Activated CD8-positive, alpha-beta memory T cell treated with anti-CD3 and anti-CD28 coated beads for 24 hours (primary cell): Measurements from ENCODE around the gene SUSD6.
"Not testable (repeated sequence)": the region's sequence is repeated elsewhere in the genome, so short reads cannot be mapped to it uniquely, and the experiment has no call there.

ENCODE experiments used
- DNase-seq: peaks from one replicate; pipeline ENCODE4 v3.0.0-alpha.2; 2020

SUSD6 gene

DNA sequence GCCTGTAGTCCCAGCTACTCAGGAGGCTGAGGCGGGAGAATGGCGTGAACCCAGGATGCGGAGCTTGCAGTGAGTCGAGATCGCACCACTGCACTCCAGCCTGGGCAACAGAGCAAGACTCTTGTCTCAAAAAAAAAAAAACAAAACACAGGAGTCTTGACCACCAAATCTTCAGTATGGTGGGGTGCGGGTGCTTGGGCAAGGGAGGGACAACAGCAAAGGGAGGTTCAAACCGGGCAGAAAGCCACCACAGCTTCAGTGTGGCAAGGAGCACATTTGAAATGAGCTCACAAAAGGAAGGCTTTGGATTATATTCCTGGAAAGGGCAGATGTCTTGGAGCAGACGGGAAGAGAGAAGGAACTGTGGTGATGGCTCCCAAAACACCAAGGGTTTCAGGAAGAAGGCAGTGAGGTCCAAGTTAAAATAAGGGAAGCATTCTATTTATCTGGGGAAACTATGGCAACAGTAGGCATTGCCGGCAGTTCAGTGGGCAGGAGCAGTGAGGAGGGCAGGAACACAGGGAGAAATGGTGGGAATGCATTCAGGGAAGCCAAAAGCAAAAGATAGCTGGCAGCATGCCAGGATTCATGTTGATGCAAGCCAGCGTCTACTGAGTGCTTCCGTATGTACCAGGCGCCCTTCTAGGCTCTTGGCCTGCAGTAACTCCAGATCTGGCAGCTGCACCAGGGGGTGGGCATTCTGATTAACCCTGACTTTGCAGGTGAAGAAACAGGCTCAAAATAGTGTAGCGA is 104.5 kb downstream of the SUSD6 start:
- DNase-seq: no peak

DNA sequence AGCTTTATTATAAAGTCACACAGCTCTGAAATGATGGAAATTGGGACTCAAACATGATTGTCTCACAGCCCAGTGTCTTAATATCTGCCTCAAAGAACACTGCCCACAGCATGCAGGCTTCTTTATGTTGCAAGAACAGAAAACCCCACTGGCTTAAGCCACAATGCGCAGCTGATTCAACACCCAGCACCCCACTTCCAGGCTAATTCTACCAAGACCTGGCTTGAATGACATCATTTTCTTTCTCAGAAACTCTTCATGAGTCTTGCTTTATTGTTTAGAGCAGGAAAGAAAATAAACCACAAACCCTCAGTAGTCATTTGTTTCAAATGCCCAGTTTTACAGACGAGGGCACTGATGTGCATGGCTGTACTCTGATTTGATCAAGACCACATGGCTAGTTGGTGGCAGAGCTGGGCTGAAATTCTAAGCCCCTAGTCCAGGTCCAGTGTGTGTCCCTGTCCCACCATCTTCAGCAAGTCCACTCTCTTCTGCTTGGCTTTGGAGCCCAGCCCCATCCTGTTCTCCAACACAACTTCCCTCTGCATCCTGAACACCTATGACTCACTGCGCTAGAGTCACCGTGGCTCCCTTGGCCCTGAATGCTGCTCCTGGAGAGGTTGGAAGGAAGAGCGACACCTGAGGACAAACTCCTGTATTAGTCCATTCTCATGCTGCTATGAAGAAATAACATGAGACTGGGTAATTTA is 105.2 kb downstream of the SUSD6 start:
- DNase-seq: no peak

DNA sequence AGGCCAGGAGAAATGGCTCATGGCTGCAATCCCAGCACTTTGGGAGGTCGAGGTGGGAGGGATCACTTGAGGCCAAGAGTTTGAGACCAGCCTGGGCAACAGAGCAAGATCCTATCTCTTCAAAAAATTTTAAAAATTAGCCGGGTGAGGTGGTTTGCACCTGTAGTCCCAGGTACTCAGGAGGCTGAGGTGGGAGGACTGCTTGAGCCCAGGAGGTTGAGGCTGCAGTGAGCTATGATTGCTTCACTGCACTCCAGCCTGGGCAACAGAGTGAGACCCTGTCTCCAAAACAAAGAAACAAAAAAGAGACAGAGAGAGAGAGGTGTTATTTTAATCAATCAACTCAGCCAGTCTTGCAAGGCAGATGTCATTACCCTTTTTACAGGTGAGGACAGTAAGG is 107.2 kb downstream of the SUSD6 start:
- not testable (repeated sequence) for DNase-seq

DNA sequence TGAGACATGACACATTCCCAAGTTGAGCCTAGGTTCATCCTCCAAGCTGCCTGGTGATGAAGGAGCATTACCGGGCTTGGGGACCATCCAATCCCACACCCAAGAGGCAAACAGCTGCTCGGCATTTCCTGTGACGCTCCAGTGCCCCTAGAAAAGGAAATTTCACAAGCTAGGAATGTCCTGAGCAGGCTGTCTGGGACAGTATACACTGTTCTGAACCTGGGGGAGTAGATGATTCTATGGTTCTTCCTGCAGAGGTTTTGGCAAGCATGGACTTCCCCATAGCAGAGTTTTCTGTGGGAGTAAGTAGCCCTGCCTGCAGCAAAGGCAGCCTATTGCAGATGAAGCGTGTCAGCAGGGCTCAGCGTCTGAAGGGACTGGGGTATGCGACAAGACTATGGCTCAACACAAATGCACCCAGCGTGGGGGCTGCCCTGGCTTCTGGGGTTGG is 108.1 kb downstream of the SUSD6 start:
- peak; percentile 54 for DNase-seq

DNA sequence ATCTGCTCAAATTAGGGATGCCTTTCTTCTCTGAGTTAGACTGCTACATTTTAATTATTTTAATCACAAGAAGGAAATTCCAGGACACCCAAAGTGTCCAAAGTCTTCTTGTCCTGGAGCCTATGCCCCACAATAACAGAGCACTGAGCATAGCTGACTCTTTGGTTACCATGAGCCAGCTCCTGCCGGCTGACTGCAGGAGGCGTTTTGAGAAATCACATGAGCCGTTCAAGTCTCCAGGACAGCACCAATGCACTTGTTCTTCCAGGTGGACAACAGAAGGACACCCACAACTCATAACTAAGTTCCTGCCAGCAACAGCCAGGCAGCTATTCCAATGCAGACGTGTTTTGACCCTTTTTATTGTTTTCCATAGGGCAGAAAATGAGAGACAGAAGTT is 109.5 kb downstream of the SUSD6 start:
- peak; percentile 35 for DNase-seq

DNA sequence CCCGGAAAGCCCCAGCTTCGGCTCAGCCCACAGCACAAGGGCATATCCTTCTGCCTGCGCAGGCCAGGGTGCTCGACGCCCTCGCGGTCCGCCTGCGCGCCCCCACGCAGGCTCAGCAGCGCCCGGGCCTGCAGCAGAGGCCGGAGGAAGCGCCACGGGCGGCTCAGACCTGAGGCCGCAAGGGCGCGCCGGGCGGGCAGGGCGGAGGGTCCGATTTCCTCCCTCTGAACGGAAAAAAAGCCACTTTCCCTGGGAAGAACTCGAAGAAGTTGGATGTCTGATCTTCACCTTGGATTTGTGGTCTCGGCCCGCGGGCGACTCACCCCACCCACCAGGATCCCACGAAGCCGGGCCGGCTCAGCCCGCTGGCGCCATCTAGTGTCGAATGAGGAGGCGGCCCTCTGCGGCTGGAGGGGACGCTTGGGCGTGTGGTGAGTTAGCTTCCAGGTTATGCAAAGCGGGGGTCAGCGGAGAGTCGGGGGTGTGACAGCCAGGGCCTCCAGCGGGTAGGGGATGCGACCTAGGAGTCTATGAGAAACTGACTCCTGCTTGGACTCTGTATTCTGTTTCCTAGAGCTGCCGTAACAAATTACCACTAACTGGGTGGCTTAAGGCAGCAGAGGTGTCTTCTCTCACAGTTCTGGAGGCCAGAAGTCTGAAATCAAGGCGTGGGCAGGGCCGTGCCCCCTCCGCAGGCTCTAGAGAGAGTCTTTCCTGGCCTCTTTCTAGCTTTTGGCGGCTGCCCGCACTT is 115.5 kb downstream of the SUSD6 start:
- peak; percentile 95 for DNase-seq

DNA sequence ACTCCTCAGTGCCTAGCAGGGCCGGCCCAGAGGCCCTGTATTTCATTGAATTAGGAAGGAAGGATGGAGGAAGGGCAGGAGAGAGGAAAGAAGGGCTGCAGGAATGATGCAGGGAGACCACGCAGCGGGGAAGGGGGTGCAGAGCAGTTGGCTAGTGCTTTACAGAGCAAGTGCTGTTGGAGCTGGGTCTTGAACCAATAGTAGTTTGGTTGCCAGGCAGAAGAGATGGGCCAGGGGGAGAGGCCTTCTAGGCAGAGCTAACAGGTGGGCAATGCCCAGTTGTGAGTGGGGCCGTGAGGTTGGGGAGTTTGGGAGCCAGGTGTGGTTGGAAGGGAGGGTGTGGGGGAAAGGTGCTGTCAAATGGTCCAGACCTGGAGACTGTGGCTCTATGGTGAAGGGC is 116.5 kb downstream of the SUSD6 start:
- DNase-seq: no peak

DNA sequence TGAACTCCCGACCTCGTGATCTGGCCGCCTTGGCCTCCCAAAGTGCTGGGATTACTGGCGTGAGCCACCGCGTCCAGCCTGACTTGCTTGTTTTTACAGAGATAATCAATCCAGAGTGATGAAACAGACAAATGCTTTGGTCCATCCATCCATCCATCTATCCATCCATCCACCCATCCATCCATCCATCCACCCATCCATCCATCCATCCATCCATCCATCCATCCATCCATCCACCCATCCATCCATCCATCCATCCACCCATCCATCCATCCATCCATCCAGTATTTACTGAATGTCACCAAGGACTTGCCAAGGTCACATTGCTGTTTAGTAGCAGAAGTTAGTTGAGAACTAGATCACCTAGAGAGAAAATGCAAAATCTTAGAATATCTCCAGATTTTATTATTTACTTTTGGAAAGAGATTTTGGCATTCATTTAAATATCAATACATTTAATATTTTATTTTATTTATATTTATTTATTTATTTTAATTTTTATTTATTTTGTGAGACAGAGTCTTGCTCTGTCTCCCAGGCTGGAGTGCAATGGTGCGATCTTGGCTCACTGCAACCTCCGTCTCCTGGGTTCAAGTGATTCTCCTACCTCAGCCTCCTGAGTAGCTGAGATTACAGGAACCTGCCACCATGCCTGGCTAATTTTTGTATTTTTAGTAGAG is 120.7 kb downstream of the SUSD6 start:
- DNase-seq: not testable (repeated sequence)

DNA sequence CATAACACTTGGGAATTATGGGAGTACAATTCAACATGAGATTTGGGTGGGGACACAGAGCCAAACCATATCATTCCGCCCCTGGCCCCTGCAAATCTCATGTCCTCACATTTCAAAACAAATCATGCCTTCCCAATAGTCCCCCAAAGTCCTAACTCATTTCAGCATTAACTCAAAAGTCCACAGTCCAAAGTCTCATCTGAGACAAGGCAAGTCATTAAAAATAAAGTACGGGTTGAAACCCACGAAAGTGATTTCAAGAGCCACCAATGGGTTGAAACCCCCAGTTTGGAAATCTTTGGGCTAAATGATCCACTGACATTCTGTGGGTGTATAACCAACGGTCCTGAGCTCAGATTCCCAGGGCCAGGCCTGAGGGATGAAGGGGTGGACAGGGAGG is 125.0 kb downstream of the SUSD6 start:
- not testable (repeated sequence) for DNase-seq

DNA sequence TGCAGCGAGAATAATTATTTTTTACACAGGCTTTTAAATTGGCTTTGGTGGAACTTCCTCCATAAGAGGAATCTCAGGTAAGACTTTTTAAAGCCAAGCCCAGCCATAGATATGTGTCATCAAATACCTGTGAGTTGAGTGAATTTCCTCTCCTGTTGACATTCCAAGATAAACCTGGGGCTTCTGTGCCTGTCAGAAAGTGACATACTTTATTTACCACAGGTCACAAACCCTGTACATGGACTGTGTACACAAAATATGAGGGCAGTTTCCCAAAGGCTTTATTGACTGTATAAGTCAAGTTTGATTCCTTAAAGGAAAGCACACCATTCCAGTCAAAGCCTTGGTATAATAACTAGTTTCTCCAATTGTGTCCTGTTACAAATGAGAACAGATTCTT is 129.7 kb downstream of the SUSD6 start:
- DNase-seq: peak; percentile 1

DNA sequence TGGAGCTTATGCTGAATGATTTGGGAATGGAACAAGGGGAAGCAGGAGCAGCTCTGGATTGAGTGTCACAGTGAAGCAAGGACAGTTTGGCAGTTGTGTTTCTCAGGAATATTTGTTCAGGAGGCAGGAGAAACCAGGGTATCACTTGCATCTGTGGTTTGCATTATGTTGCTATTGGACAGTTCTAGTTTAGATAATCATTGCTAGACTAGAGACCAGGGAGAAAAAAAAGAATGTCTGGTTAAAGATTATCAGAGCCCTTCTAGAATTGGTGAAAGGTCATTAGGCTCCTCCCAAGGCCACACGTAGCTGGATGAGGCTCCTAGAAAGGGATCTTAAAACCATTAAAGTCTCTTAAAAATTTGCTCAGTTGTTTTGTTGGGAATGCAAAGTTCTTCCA is 138.6 kb downstream of the SUSD6 start:
- no peak for DNase-seq

DNA sequence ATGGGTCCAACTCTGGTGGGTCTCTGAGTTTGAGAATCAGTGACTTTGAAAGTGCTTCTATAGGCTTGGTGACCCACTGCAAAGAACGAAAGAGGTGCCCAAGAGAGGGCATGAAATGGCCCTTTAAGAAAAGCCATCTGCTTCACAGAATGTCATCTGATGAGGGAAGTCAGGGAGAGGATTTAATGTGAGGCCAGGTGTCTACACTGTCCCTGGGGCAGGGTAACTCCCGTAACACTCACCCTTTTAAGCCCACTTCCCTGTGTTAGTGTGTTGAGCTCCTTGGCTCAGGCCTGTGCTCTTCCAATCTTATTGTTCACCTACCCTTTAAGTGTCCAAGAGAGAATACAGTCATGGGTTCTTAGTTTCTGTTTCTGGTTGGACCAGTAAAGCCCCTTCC is 139.1 kb downstream of the SUSD6 start:
- DNase-seq: no peak

DNA sequence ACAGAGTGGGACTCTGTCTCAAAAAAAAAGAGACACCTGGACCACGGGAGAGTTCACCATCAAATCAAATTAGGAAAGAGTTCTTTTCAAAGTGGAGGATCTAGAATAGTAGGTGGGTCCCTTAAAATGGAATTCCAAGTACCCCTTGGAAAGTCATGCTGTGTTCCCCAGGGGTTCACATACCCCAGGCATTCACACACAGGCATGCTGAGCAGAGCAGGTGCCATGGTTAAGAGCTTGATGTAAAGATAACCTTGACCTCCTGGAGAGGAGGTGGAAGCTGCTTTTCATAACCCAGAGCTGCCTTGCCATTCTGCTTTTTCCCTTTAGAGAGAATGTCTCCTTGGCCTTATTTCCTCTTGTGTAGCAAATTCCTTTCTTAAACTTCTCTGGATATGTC is 141.4 kb downstream of the SUSD6 start:
- DNase-seq: no peak

DNA sequence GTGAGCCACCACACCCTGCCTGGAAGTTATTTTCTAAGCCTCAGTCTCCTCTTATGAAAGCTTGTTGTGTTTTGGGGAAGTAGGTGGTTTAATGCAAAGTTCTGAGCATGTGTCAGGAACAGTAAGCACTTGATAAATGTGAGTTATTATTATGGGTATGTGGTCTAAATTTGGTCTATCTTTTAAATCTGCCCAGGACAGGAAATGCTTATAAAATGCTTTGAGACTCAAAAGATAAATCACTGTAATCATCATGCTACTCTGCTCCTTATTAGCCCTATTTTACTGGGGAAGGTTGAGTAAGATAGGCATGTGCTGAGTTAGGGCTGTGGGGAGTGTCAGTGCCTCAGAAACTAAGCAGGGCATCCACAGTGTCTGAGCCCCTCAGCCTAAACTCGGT is 142.5 kb downstream of the SUSD6 start:
- DNase-seq: no peak

DNA sequence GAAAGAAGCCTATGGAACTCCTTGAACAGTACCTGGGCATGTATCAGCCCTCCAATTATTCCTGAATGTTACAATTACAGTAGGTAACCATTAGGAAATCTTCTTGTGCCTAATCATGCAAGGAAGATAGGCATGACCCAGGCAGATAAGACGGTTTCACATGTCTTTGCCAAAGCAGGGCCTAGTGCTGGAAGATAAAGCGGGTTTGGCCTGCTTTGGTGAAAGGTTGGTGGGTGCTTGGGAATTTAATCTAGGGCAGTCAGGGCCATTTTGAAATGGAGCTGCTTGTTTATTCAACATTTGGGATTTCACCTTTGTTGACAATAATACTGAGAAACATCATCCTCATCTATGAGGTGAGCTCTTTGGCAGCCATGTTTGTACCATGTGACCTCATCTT is 143.1 kb downstream of the SUSD6 start:
- no peak for DNase-seq

DNA sequence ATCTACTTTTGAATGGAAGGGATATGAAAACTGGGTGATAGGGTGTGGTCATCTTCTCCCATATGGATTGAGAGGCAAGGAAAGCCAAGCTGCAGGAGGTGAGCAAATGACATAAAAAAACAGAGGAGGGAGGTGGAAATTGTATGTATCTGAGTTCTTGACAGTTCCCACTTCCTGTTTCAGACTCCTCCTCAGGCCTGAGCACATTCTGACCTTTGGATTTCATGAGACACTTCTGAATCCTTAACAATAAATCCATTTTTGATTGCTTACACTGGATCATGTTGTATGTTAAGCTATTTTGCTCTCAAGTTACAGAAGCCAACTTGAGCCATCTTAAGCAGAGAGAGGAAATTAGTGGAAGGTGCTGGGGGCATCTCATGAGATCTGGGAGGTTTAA is 143.9 kb downstream of the SUSD6 start:
- no peak for DNase-seq

DNA sequence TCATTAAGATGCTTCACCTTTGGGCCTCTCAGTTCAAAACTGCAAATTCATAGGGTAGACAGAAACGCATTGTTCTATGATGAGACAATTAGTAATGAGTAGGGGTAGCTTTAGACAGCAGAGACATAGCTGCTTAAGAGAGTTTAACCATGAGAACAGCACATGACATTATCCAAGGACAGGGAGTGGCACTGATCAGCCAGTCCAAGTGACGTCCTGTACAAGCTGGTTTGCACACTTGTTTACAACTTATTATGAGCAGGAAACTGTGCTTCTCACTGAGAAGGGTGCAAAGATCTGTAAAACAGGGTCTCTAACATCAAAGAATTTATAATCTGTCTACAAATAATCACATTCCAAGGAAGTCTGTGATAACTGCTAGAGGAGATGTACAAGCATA is 144.4 kb downstream of the SUSD6 start:
- DNase-seq: no peak

DNA sequence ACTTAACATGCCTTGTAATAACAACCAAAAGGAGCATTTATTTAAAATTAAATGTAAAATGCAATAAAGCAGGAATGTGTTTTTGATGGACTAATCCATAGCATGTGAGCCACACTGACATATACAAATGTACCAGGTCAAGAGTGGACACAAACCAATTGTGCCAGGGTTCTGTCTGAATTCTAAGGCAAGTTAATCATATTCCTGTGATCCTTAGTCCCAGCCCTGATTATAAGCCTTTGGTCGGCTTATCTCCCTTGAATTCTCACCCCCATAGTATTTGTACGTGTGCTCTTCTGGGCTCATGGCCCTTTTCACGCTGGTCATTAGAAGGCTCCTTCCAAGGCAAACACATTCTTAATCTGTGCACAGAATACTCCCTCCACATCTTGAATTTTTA is 144.9 kb downstream of the SUSD6 start:
- no peak for DNase-seq

DNA sequence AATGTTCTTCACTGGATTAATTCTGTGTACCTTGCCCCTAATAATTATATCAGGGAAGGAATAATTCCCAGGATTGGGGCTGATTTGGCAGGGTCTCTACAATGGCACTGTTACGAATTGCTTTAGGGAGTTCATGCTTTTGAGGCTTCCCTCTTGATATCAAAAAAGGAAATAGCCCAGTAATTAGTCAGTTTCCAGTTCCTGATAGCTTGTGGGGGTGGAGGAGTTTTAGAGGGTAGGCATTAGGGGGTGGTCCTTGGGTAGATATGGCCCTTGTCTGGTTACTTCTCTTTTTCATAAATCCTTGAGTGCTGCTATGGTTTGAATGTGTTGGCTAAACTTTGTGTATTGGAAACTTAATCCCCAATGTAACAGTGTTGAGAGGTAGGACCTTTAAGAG is 149.4 kb downstream of the SUSD6 start:
- no peak for DNase-seq

DNA sequence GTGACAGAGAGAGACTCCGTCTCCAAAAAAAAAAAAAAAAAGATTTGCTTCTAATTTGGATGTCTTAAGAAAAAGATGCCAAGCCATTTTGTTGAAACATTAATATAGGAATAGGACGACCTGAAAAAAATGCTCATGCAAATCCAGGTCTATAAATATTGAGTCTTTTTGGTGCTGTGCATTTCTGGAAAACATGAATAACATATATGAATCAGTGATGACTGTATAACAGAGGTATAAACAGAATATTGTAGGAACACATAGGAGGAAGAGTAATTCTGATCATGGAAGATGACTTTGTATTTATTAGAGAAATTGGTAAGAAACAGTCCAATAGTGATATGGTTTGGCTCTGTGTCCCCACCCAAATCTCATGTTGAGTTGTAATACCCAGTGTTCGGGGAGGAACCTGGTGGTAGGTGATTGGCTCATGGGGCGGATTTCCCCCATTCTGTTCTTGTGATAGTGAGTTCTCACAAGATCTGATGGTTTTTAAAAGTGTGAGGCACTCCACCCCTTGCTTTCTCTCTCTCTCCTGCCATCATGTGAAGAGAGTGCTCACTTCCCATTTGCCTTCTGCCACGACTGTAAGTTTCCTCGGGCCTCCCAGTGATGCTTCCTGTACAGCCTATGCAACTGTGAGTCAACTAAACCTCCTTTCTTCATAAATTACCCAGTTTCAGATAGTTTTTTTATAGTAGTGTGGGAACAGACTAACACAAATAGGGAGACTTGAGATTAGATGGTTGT is 152.5 kb downstream of the SUSD6 start:
- DNase-seq: no peak
